ENCODE results near the gene HNF4A.

The HNF4A gene

GRCh38 chr20:44405785-44406571 is 50.5 kb downstream of the HNF4A start:
- no peak for DNase-seq (ENCODE audit: low spot score in 2 of 2)
- no peak overlapping the region for H3K27ac Mint-ChIP-seq (ENCODE audit: low read depth)
- H3K27me3 Mint-ChIP-seq = no peaks in the 10 kb centered on the region
- H3K36me3 Mint-ChIP-seq (ENCODE audit: insufficient read depth) = no peaks in the 10 kb centered on the region
- no peaks in the 10 kb centered on the region for H3K9me3 Mint-ChIP-seq
- no peaks in the 10 kb centered on the region for H3K4me1 Mint-ChIP-seq
- H3K4me3 Mint-ChIP-seq = no peak overlapping the region
- ATAC-seq (replicated peaks; ENCODE audit: extremely low read depth, poor library complexity, severe bottlenecking) = no peak

GRCh38 chr20:44406572-44407137 is 51.2 kb downstream of the HNF4A start:
- Mint-ChIP-seq H3K4me3 (no peak overlapping the region), H3K4me1 (no peaks in the 10 kb centered on the region), H3K9me3 (no peaks in the 10 kb centered on the region), H3K27ac (ENCODE audit: low read depth) (no peak overlapping the region), H3K36me3 (ENCODE audit: insufficient read depth) (no peaks in the 10 kb centered on the region), H3K27me3 (peaks cover under 1% of the 10 kb centered on the region)
- no peak for ATAC-seq (replicated peaks; ENCODE audit: extremely low read depth, poor library complexity, severe bottlenecking)
- DNase-seq (ENCODE audit: low spot score in 2 of 2) = no peak

GRCh38 chr20:44407402-44408184 is 52.1 kb downstream of the HNF4A start:
- H3K9me3 Mint-ChIP-seq = no peaks in the 10 kb centered on the region
- H3K4me1 Mint-ChIP-seq = peaks cover 6% of the 10 kb centered on the region
- no peak overlapping the region for H3K4me3 Mint-ChIP-seq
- no peak for DNase-seq (ENCODE audit: low spot score in 2 of 2)
- no peak for ATAC-seq (replicated peaks; ENCODE audit: extremely low read depth, poor library complexity, severe bottlenecking)
- no peaks in the 10 kb centered on the region for H3K36me3 Mint-ChIP-seq (ENCODE audit: insufficient read depth)
- H3K27ac Mint-ChIP-seq (ENCODE audit: low read depth) = no peak overlapping the region
- H3K27me3 Mint-ChIP-seq = peaks cover 10% of the 10 kb centered on the region

- H3K4me3 Mint-ChIP-seq = no peak overlapping the region
- H3K4me1 Mint-ChIP-seq = peaks cover 6% of the 10 kb centered on the region
- H3K27me3 Mint-ChIP-seq = peaks cover 24% of the 10 kb centered on the region
- H3K27ac Mint-ChIP-seq (ENCODE audit: low read depth) = no peak overlapping the region
- H3K36me3 Mint-ChIP-seq (ENCODE audit: insufficient read depth) = no peaks in the 10 kb centered on the region
- DNase-seq (ENCODE audit: low spot score in 2 of 2) = no peak
- H3K9me3 Mint-ChIP-seq = no peaks in the 10 kb centered on the region
- no peak for ATAC-seq (replicated peaks; ENCODE audit: extremely low read depth, poor library complexity, severe bottlenecking)
Observed at GRCh38 chr20:44409132-44409600, 53.7 kb downstream of the HNF4A start.

GRCh38 chr20:44410583-44411019 is 55.1 kb downstream of the HNF4A start:
- no peaks in the 10 kb centered on the region for H3K36me3 Mint-ChIP-seq (ENCODE audit: insufficient read depth)
- no peak for DNase-seq (ENCODE audit: low spot score in 2 of 2)
- H3K4me3 Mint-ChIP-seq = no peak overlapping the region
- ATAC-seq (replicated peaks; ENCODE audit: extremely low read depth, poor library complexity, severe bottlenecking) = no peak
- H3K4me1 Mint-ChIP-seq = peaks cover 6% of the 10 kb centered on the region
- H3K9me3 Mint-ChIP-seq = no peaks in the 10 kb centered on the region
- H3K27me3 Mint-ChIP-seq = peaks cover 38% of the 10 kb centered on the region
- no peak overlapping the region for H3K27ac Mint-ChIP-seq (ENCODE audit: low read depth)

- no peaks in the 10 kb centered on the region for H3K36me3 Mint-ChIP-seq (ENCODE audit: insufficient read depth)
- DNase-seq (ENCODE audit: low spot score in 2 of 2) (no peak), ATAC-seq (replicated peaks; ENCODE audit: extremely low read depth, poor library complexity, severe bottlenecking) (no peak)
- peaks cover 6% of the 10 kb centered on the region for H3K4me1 Mint-ChIP-seq
- no peak overlapping the region for H3K4me3 Mint-ChIP-seq
- peaks cover 43% of the 10 kb centered on the region for H3K27me3 Mint-ChIP-seq
- H3K27ac Mint-ChIP-seq (ENCODE audit: low read depth) = no peak overlapping the region
- H3K9me3 Mint-ChIP-seq = no peaks in the 10 kb centered on the region
Observed at GRCh38 chr20:44411020-44411756, 55.7 kb downstream of the HNF4A start.

GRCh38 chr20:44411757-44412401 is 56.4 kb downstream of the HNF4A start:
- Mint-ChIP-seq H3K4me3 (no peak overlapping the region), H3K4me1 (peaks cover 6% of the 10 kb centered on the region), H3K9me3 (no peaks in the 10 kb centered on the region), H3K27ac (ENCODE audit: low read depth) (no peak overlapping the region), H3K36me3 (ENCODE audit: insufficient read depth) (no peaks in the 10 kb centered on the region), H3K27me3 (peaks cover 47% of the 10 kb centered on the region)
- ATAC-seq (replicated peaks; ENCODE audit: extremely low read depth, poor library complexity, severe bottlenecking) = no peak
- no peak for DNase-seq (ENCODE audit: low spot score in 2 of 2)

GRCh38 chr20:44412402-44413144 is 57.1 kb downstream of the HNF4A start:
- Mint-ChIP-seq H3K27me3 (peaks cover 47% of the 10 kb centered on the region), H3K36me3 (ENCODE audit: insufficient read depth) (no peaks in the 10 kb centered on the region), H3K4me1 (peaks cover 6% of the 10 kb centered on the region), H3K9me3 (no peaks in the 10 kb centered on the region), H3K4me3 (no peak overlapping the region), H3K27ac (ENCODE audit: low read depth) (no peak overlapping the region)
- ATAC-seq (replicated peaks; ENCODE audit: extremely low read depth, poor library complexity, severe bottlenecking) = no peak
- no peak for DNase-seq (ENCODE audit: low spot score in 2 of 2)

GRCh38 chr20:44413575-44414345 is 58.3 kb downstream of the HNF4A start:
- DNase-seq (ENCODE audit: low spot score in 2 of 2) (no peak), ATAC-seq (replicated peaks; ENCODE audit: extremely low read depth, poor library complexity, severe bottlenecking) (no peak)
- no peak overlapping the region for H3K27ac Mint-ChIP-seq (ENCODE audit: low read depth)
- peaks cover 6% of the 10 kb centered on the region for H3K4me1 Mint-ChIP-seq
- no peak overlapping the region for H3K4me3 Mint-ChIP-seq
- H3K9me3 Mint-ChIP-seq = no peaks in the 10 kb centered on the region
- no peaks in the 10 kb centered on the region for H3K36me3 Mint-ChIP-seq (ENCODE audit: insufficient read depth)
- peaks cover 47% of the 10 kb centered on the region for H3K27me3 Mint-ChIP-seq

GRCh38 chr20:44414346-44414714 is 58.8 kb downstream of the HNF4A start:
- H3K4me1 Mint-ChIP-seq = peaks cover 6% of the 10 kb centered on the region
- no peak overlapping the region for H3K4me3 Mint-ChIP-seq
- H3K27me3 Mint-ChIP-seq = peaks cover 47% of the 10 kb centered on the region
- H3K27ac Mint-ChIP-seq (ENCODE audit: low read depth) = no peak overlapping the region
- no peaks in the 10 kb centered on the region for H3K36me3 Mint-ChIP-seq (ENCODE audit: insufficient read depth)
- no peaks in the 10 kb centered on the region for H3K9me3 Mint-ChIP-seq
- ATAC-seq (replicated peaks; ENCODE audit: extremely low read depth, poor library complexity, severe bottlenecking) (no peak), DNase-seq (ENCODE audit: low spot score in 2 of 2) (no peak)

GRCh38 chr20:44414808-44415207 is 59.3 kb downstream of the HNF4A start:
- no peaks in the 10 kb centered on the region for H3K36me3 Mint-ChIP-seq (ENCODE audit: insufficient read depth)
- no peaks in the 10 kb centered on the region for H3K9me3 Mint-ChIP-seq
- no peak overlapping the region for H3K4me3 Mint-ChIP-seq
- no peak overlapping the region for H3K27ac Mint-ChIP-seq (ENCODE audit: low read depth)
- peaks cover 6% of the 10 kb centered on the region for H3K4me1 Mint-ChIP-seq
- DNase-seq (ENCODE audit: low spot score in 2 of 2) (no peak), ATAC-seq (replicated peaks; ENCODE audit: extremely low read depth, poor library complexity, severe bottlenecking) (no peak)
- peaks cover 48% of the 10 kb centered on the region for H3K27me3 Mint-ChIP-seq
